IPS DF 6.9 (cell line): ENCODE measurements around the gene AHNAK2.

Source experiments
- DNase-seq: peaks from one replicate; pipeline ENCODE4 v3.0.0-alpha.2; 2013; ENCODE audit warnings: low read depth, low spot score
- H3K27ac ChIP-seq: one replicate; pipeline ENCODE4 v1.5.1; 2013; ENCODE audit warnings: low read length, control low read depth
- H3K27me3 ChIP-seq: 2 replicates; pipeline ENCODE4 v1.6.1; 2013; ENCODE audit warnings: mild to moderate bottlenecking, low read length; ENCODE audit not compliant: control insufficient read depth, insufficient read depth
- H3K36me3 ChIP-seq: 2 replicates; pipeline ENCODE4 v1.6.1; 2013; ENCODE audit warnings: low read length; ENCODE audit not compliant: control insufficient read depth, insufficient read depth
- H3K4me1 ChIP-seq: 2 replicates; pipeline ENCODE4 v1.6.1; 2013; ENCODE audit warnings: low read length; ENCODE audit not compliant: control insufficient read depth, insufficient read depth
- H3K4me3 ChIP-seq: 2 replicates; pipeline ENCODE4 v1.5.1; 2013; ENCODE audit warnings: mild to moderate bottlenecking, low read length
- H3K9me3 ChIP-seq: 2 replicates; pipeline ENCODE4 v1.6.1; 2013; ENCODE audit warnings: low read length, inconsistent platforms; ENCODE audit not compliant: control insufficient read depth, insufficient read depth
- WGBS: extraction: QIAGEN DNeasy Blood & Tissue Kit; methylation state at CpG from one replicate; pipeline ENCODE4 v1.1.7; 2013; ENCODE audit warnings: mixed read lengths, missing lambda C conversion rate; ENCODE audit not compliant: insufficient read length, insufficient coverage; 5-methylcytosine and 5-hydroxymethylcytosine counted together

Gene AHNAK2

DNA sequence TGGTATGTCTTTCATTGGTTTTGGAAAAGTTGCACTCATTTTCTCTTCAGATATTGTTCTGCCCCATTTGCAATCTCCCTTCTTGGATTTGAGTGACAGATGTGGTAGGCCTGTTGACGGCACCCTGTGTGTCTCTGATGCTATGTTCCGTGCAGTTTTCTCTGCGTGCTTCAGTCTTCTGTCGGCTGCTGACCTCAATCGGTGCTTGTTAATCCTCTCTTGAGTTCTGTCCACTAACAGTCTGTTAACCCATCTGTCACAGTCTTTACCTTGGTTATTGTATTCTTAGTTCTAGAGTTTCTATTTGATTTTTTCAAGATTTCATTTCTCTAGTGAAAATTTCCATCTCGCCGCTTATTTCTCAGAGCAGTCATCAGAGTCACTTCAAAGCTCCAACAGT lies 74.2 kb downstream of the AHNAK2 start:
- no CpG with 5 or more reads among the region's 7 CpGs for WGBS
- H3K36me3 ChIP-seq = no peaks in the 10 kb centered on the region
- H3K27ac ChIP-seq = no peak overlapping the region
- H3K27me3 ChIP-seq = no peaks in the 10 kb centered on the region
- DNase-seq = no peak
- no peaks in the 10 kb centered on the region for H3K9me3 ChIP-seq
- no peaks in the 10 kb centered on the region for H3K4me1 ChIP-seq
- H3K4me3 ChIP-seq = no peak overlapping the region

DNA sequence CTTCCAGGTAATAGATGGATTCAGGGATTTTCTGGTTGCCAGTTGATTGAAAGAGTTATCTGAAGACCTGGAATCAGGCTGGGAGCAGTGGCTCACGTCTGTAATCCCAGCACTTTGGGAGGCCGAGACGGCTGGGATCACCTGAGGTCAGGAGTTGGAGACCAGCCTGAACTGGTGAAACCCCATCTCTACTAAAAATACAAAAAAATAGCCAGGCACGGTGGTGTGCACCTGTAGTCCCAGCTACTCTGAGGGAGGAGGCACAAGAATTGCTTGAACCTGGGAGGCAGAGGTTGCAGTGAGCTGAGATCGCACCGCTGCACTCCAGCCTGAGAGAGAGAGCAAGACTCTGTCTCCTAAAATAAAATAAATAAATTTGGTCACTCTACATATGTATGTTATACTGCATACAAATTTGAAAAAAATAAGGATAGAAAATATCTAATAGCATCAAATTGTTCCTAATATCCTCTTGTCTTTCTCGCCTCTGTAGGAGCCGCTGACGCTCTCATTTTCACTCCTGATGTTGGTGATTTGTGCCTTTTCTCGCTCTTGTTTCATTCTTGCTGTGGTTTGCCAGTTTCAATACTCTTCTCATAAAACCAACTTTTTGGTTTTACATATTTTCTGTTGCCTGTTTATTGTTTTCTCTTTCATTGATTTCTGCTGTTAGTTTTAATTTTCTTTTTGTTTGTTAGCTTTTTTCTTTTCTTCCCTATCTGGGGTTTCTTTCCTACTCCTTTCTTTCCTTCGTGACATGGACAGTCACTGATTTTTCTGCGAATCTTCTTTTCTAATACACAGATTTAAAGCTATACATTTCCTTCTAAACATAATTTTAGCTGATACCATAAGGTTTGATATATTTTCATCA lies 77.3 kb downstream of the AHNAK2 start:
- Histone ChIP-seq H3K9me3 (no peaks in the 10 kb centered on the region), H3K36me3 (no peaks in the 10 kb centered on the region), H3K4me1 (no peaks in the 10 kb centered on the region), H3K27me3 (no peaks in the 10 kb centered on the region), H3K27ac (no peak overlapping the region), H3K4me3 (no peak overlapping the region)
- no CpG with 5 or more reads among the region's 12 CpGs for WGBS
- no peak for DNase-seq

DNA sequence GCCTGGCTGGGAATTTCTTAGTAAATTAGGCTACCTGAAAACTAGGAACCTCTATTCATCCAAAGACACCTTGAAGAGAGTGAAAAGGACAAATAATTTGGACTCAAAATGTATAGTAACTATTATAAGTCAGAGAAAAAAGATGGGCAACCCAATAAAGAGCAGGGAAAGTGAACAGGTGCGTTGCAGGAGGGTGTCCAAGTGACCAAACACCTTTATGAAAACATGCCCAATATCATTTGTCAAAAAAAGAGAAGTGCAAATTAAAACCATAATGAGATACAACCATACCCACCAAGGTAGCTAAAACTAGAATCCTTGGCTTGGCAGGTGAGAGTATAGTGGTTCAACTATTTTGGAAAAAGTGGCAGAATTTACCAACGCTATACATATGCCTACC lies 78.4 kb downstream of the AHNAK2 start:
- Histone ChIP-seq H3K27me3 (no peaks in the 10 kb centered on the region), H3K9me3 (no peaks in the 10 kb centered on the region), H3K4me3 (no peak overlapping the region), H3K36me3 (no peaks in the 10 kb centered on the region; the same call in 1 of the 2 replicates), H3K27ac (no peak overlapping the region), H3K4me1 (no peaks in the 10 kb centered on the region)
- DNase-seq = no peak
- WGBS = no CpG with 5 or more reads among the region's 2 CpGs

DNA sequence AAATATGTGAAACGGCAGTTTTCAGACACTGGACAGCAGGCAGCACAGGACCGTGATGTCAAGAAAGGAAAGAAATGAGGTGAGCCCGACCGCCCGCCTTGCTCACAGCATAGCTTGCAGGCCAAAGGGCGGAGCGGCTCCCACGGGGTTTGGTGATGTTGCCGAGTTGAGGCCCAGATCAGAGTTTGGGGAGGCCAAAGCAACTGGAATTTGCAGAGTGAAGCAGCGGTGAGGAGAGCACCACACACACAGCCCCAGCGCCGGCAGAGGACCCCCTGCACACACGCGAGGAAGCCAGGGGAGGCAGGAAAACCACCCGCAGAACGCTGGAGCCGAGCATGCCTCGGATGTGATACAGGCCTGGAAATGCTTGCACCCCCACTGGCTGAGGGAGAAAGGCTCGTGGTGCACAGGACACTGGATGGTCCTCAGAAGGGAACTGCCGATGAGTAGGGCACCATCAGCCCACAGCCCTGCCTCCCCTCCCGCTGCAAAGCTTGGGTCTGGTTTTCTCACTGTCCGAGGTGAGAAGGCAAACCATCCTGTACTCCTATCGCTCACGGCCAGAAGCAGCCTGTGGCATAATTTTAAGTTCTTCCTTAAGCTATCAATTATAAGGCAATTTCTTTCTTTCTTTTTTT lies 79.2 kb downstream of the AHNAK2 start:
- WGBS = no CpG with 5 or more reads among the region's 24 CpGs
- no peaks in the 10 kb centered on the region for H3K27me3 ChIP-seq
- H3K4me1 ChIP-seq = no peaks in the 10 kb centered on the region
- no peak for DNase-seq
- no peak overlapping the region for H3K4me3 ChIP-seq
- H3K36me3 ChIP-seq = no peaks in the 10 kb centered on the region; the same call in 1 of the 2 replicates
- no peak overlapping the region for H3K27ac ChIP-seq
- H3K9me3 ChIP-seq = no peaks in the 10 kb centered on the region

DNA sequence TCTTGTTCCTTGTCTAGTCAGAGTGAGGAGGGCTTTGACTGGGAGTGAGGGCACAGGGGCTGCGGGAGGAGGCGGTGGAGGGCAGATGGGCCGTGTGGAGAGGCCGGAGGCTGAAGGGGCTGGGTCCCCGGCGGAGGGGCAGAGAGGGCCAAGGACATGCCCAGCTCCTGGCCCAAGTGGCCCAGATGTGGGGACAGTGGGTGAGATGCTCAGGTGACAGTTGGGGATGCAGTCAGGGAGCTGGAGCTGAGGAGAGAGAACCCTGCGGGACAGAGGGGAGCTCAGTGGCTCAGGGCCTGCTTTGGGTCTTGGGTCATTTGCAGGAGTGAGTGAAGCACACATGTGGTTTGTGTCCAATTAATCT lies 80.0 kb downstream of the AHNAK2 start:
- no peaks in the 10 kb centered on the region for H3K9me3 ChIP-seq
- no peaks in the 10 kb centered on the region; the same call in 1 of the 2 replicates for H3K36me3 ChIP-seq
- H3K4me1 ChIP-seq = no peaks in the 10 kb centered on the region
- H3K27me3 ChIP-seq = no peaks in the 10 kb centered on the region
- WGBS = no CpG with 5 or more reads among the region's 7 CpGs
- H3K4me3 ChIP-seq = no peak overlapping the region
- H3K27ac ChIP-seq = no peak overlapping the region
- DNase-seq = no peak

- Histone ChIP-seq H3K27ac (no peak overlapping the region), H3K4me1 (peaks cover 3% of the 10 kb centered on the region; the same call in 1 of the 2 replicates), H3K36me3 (no peaks in the 10 kb centered on the region; the same call in 1 of the 2 replicates), H3K27me3 (no peaks in the 10 kb centered on the region), H3K9me3 (no peaks in the 10 kb centered on the region), H3K4me3 (no peak overlapping the region)
- WGBS = no CpG with 5 or more reads among the region's 37 CpGs
- DNase-seq = no peak
Measured at GRCh38 chr14:104897330-104898194, 80.6 kb downstream of the AHNAK2 start.

- WGBS = no CpG with 5 or more reads among the region's 34 CpGs
- Histone ChIP-seq H3K36me3 (no peaks in the 10 kb centered on the region; the same call in 1 of the 2 replicates), H3K27ac (no peak overlapping the region), H3K9me3 (no peaks in the 10 kb centered on the region), H3K4me1 (peaks cover 5% of the 10 kb centered on the region; the same call in 1 of the 2 replicates), H3K27me3 (no peaks in the 10 kb centered on the region), H3K4me3 (no peak overlapping the region)
- DNase-seq = no peak
Measured at GRCh38 chr14:104895786-104896661, 82.2 kb downstream of the AHNAK2 start.

DNA sequence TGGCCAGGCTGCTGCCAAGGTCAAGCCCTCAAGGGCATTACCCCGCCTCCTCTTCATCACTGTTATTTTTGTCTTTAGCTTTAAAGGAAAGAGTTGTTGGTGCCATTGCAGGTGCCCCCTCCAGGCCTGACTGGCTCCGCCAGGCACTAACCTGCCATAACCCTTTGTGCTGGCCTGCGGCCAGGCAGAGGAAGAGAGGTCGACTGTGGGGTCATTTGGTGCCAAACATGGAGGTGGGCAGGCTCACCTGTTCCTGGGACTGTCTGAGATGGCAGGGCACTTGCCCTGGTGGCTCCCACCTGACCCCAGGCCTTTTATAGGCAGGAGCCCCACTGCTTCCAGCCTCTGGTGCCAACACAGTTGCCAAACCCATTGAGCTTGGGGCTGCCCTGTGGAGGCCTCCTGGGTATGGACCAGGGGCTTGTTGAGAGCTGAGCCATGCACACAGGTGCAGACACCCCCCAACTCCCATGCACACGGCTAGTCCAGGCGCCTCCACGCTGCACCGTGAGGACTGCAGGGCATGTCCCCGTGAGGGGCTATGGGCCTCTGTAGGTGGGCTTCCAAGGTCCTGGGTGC lies 82.9 kb downstream of the AHNAK2 start:
- Histone ChIP-seq H3K27me3 (no peaks in the 10 kb centered on the region), H3K9me3 (no peaks in the 10 kb centered on the region), H3K4me1 (peaks cover 5% of the 10 kb centered on the region; the same call in 1 of the 2 replicates), H3K27ac (no peak overlapping the region), H3K4me3 (no peak overlapping the region), H3K36me3 (no peaks in the 10 kb centered on the region; the same call in 1 of the 2 replicates)
- DNase-seq = no peak
- no CpG with 5 or more reads among the region's 9 CpGs for WGBS

DNA sequence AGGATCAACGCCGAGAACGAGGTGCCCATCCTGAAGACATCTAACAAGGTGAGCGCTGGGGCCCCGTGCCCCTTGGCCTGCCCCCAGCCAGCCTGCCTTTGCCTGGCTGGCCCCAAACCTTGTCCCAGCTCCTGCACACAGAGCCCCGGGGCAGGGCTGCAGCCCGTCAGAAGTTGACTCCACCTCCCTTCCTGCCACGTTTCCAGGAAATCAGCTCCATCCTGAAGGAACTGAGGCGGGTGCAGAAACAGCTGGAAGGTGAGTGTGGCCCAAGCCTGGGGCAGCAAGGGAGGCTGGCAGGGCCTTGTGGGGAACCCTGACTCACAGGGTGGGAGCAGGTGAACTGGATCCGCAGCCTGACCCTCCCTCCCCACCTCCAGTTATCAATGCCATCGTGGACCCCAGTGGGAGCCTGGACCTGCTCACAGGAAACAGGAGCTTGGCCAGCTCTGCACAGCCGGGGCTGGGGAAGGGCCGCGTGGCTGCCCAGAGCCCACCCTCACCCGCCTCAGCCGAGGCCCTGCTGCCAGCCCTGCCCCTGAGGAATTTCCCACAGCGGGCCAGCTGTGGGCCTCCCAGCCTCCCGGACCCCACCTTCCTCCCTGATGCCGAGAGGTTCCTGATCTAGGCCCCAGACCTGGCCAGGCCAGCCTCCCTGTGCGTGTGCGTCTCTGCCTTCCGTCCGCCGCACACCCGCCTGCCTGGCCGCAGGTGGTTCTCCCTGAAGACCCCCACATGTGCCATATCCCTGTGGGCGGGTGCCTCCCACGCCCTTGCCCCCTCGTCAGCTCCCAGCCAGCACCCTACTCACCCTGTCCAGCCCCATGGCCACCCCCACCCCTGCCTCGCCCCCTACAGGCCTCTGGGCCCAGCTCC lies 83.6 kb downstream of the AHNAK2 start:
- no CpG with 5 or more reads among the region's 30 CpGs for WGBS
- no peak overlapping the region for H3K27ac ChIP-seq
- H3K36me3 ChIP-seq = no peaks in the 10 kb centered on the region; the same call in 1 of the 2 replicates
- no peaks in the 10 kb centered on the region for H3K27me3 ChIP-seq
- DNase-seq = no peak
- no peak overlapping the region for H3K4me3 ChIP-seq
- H3K9me3 ChIP-seq = no peaks in the 10 kb centered on the region
- peaks cover 5% of the 10 kb centered on the region; the same call in 1 of the 2 replicates for H3K4me1 ChIP-seq
